ENCODE measurements around the gene ZNF185. TPM values are rescaled to one million over a fixed set of nuclear protein-coding genes. Genes with fewer than 3 reads are reported as not detected.

ZNF185 gene
- 1.6 TPM for total RNA-seq
- long read RNA-seq, partial matches to known transcripts, result 0 of 2 reads
- long read RNA-seq, other reads (novel, unspliced or antisense), result 2 of 2 reads

DNA sequence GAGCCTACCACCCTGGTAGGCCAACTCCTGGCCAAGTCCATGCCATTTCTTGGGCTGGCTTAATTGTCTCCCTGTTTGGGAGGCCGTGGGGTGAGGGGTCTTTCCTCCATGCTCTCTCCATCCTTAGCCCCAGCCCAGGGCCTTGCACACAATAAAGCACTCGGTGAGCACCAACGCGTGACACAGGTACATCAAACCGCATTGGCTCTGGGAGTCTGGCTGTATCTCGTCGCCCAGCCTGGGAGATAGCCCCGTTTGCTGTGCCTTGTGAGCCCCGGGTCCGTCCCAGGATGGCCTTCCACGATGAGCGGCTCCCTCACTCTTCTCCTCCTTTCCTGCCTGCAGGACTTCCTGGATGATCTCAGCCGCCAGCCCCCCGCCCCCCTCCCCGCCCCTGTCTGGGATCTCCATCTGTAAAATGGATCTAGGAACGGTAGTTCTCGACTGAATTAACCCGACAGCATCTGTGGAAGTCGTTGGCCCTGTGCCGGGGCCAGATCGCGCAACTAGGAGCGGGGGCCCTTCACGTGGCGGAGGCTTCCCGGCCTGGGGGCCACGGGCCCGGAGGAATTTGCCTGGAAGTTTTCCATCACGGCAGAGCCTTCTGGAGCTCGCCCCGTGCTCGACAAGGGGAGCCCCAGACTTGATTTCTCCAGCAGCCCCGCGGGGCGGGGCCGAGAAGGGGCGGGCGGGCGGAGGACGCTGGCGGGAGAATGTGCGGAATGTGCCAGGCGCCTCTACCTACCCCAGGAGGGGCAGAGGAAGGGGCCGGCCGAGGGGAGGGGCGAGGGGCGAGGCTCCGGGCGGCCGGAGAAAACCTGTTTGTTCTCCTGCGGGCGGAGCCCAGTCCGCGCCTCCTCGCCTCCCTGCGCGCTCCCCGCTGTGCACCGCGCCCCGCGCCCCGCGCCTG, at the start of gene ZNF185:
ZNF185 (plus strand) TSS at position 846 of the 910 bp plus-strand sequence. CDS start 16,423 bp downstream, outside the sequence.
- TF ChIP-seq CTCF (IDR thresholded peaks at IDR 0.05; ENCODE audit: borderline replicate concordance), result no peak
- Histone ChIP-seq H3K27ac (replicated peaks) (no peak within 1 kb of the TSS), H3K4me3 (peak within 1 kb of the TSS; percentile 58), H3K4me1 (no peaks in the 10 kb centered on the region), H3K36me3 (no peaks in the 10 kb centered on the region), H3K9me3 (replicated peaks) (no peaks in the 10 kb centered on the region), H3K27me3 (ENCODE audit: low read depth) (peaks cover 9% of the 10 kb centered on the region)
- no peak for DNase-seq
- intact Hi-C loops (cut with micrococcal nuclease), result no loop called here

DNA sequence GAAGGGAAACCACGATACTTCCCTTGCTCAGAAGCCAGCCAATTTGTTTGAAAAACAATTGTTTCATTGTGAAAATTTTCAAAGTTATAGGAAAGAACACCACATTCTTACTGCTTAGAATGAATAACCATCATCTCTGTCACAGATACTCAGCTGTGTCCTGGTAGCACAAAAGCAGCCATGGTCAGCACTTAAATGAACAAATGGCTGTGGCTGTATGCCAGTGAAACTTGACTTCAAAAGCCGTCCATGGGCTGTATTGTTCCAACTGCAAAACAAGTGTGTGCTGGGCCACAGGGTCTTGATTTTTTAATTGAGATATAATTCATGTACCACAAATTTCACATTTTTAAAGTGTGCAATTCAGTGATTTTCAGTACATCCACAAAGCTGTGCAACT, 47.4 kb upstream of the ZNF185 start:
- H3K9me3 ChIP-seq (replicated peaks), result no peaks in the 10 kb centered on the region
- H3K27me3 ChIP-seq (ENCODE audit: low read depth), result no peaks in the 10 kb centered on the region
- no peak for DNase-seq
- intact Hi-C loops (cut with micrococcal nuclease), result no loop called here
- TF ChIP-seq CTCF (IDR thresholded peaks at IDR 0.05; ENCODE audit: borderline replicate concordance), result no peak
- peaks cover 16% of the 10 kb centered on the region for H3K36me3 ChIP-seq
- H3K4me1 ChIP-seq, result no peaks in the 10 kb centered on the region
- no peak overlapping the region for H3K27ac ChIP-seq (replicated peaks)
- H3K4me3 ChIP-seq, result no peak overlapping the region

GRCh38 chrX:152853986-152854385, 43.9 kb upstream of the ZNF185 start:
- TF ChIP-seq CTCF (IDR thresholded peaks at IDR 0.05; ENCODE audit: borderline replicate concordance), result no peak
- H3K4me3 ChIP-seq, result no peak overlapping the region
- H3K36me3 ChIP-seq, result peaks cover 27% of the 10 kb centered on the region
- H3K4me1 ChIP-seq, result no peaks in the 10 kb centered on the region
- H3K27me3 ChIP-seq (ENCODE audit: low read depth), result no peaks in the 10 kb centered on the region
- DNase-seq, result no peak
- H3K9me3 ChIP-seq (replicated peaks), result no peaks in the 10 kb centered on the region
- H3K27ac ChIP-seq (replicated peaks), result no peak overlapping the region
- intact Hi-C loops (cut with micrococcal nuclease), result no loop called here

DNA sequence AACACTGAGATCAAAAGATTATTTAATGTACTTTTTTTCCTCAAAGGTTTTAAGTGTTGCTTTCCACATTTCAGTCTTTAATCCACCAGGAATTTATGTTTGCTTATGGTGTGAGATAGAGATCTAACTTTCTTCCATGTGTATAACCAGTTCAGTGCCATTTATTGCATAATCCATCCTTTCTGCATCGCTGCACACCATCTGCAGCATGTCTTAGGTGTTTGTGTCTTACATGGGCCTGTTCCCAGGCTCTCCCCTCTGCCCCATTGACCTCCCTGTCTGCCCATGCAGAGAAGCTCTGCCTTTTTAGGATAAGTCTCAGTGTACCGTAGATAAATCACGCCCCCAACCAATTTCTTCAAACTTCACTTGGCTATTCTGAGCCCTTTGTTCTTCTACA, 36.8 kb upstream of the ZNF185 start:
- DNase-seq, result no peak
- Histone ChIP-seq H3K4me1 (no peaks in the 10 kb centered on the region), H3K9me3 (replicated peaks) (no peaks in the 10 kb centered on the region), H3K27me3 (ENCODE audit: low read depth) (no peaks in the 10 kb centered on the region), H3K4me3 (no peak overlapping the region), H3K27ac (replicated peaks) (no peak overlapping the region), H3K36me3 (peaks cover 46% of the 10 kb centered on the region)
- TF ChIP-seq CTCF (IDR thresholded peaks at IDR 0.05; ENCODE audit: borderline replicate concordance), result no peak
- intact Hi-C loops (cut with micrococcal nuclease), result no loop called here

DNA sequence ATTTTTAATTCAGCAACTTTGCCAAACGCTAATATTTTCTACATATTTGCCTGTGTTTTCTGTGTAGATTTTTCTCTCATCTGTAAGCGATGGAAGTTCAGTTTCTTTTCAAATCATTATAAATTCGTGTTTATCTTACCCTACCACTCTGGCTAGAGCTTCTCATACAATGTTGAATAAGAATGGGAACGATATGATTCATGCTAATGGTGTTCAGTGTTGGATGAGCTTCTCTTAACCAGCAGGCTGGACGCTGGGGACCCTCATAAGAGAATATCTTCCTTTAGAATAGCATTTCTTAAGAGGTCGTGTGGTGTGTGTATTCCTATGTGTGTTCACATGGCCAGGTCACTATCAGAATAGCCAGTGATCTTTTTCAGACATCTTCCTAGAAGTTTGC, 36.0 kb upstream of the ZNF185 start:
- no peak for DNase-seq
- Histone ChIP-seq H3K27ac (replicated peaks) (no peak overlapping the region), H3K4me1 (no peaks in the 10 kb centered on the region), H3K9me3 (replicated peaks) (no peaks in the 10 kb centered on the region), H3K4me3 (no peak overlapping the region), H3K36me3 (peaks cover 47% of the 10 kb centered on the region), H3K27me3 (ENCODE audit: low read depth) (no peaks in the 10 kb centered on the region)
- intact Hi-C loops (cut with micrococcal nuclease), result no loop called here
- TF ChIP-seq CTCF (IDR thresholded peaks at IDR 0.05; ENCODE audit: borderline replicate concordance), result no peak
